Body of pancreas (tissue), 4 donors: ENCODE measurements around the gene PDIA4.

ENCODE experiments used
- CTCF ChIP-seq, 7 experiments: fragments of 450-650 bp in 4 of 7; fragments of 200-600 bp in 3 of 7; sonication (generic) in 3 of 7; IDR thresholded peaks; one replicate each; pipeline ENCODE4 v1.5.1; 2016 to 2019; ENCODE audit warnings: antibody characterized with exemption in 7 of 7
- POLR2A ChIP-seq, 3 donors: fragments of 450-650 bp; IDR thresholded peaks; one replicate each; pipeline ENCODE4 v1.6.1; 2016; ENCODE audit warnings: antibody characterized with exemption in 3 of 3, mild to moderate bottlenecking in 2 of 3

DNA sequence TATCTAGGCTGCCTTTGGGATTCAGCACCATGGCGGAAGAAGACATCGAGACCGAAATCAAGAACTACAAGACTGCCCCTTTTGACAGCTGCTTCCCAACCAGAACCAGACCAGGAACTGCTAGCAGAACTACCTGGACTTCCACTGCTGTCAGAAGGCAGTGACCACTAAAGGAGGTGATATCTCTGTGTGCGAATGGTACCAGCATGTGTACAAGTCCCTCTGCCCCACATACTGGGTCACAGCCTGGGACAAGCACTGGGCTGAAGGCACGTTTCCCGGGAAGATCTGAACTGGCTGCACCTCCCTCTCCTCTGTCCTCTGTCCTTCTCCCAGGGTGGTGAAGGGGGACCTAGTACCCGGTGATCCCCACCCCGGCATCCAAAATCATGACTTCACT lies 25.6 kb upstream of the PDIA4 start:
- TF ChIP-seq CTCF (IDR thresholded peaks at IDR 0.05) = no peak
- TF ChIP-seq POLR2A (IDR thresholded peaks at IDR 0.05) = no peak
